Retinal pigment epithelial cell (primary cell): ENCODE results near the gene ICA1L.

Source experiments
- DNase-seq: peaks from one replicate; pipeline ENCODE4 v3.0.0-alpha.2; 2010; ENCODE audit warnings: low read depth
- H3K4me3 ChIP-seq: 2 replicates; pipeline ENCODE4 v1.5.1; 2011; ENCODE audit warnings: mild to moderate bottlenecking, low read length, control low read depth, moderate library complexity
- CTCF ChIP-seq: conservative IDR thresholded peaks from 2 replicates; pipeline ENCODE4 v1.5.1; 2011; ENCODE audit warnings: low read depth, low read length, control low read depth, inconsistent platforms

Gene ICA1L

GRCh38 chr2:202723746-202724145 lies 147.8 kb downstream of the ICA1L start:
- no peak for DNase-seq
- no peak overlapping the region for H3K4me3 ChIP-seq

More at GRCh38 chr2:202723746-202724145, 147.8 kb downstream of the ICA1L start:
- no peak for TF ChIP-seq CTCF
